Central memory CD4-positive, alpha-beta T cell (primary cell): ENCODE data around the gene FKBP1C.
"Not testable (repeated sequence)": the region's sequence is repeated elsewhere in the genome, so short reads cannot be mapped to it uniquely, and the experiment has no call there.

Source experiments
- DNase-seq: peaks from one replicate; pipeline ENCODE4 v3.0.0; 2022
- total RNA-seq, 3 experiments: gene quantifications; one replicate each; lab custom pipeline; 2026; lab: John Stamatoyannopoulos, UW

FKBP1C gene
- total RNA-seq: 0.27 to 1.2 (median 0.39) reads per million in 3 experiments

GRCh38 chr6:63211343-63211742 is at the start of gene FKBP1C:
TSS of gene FKBP1C (plus strand) at chr6:63211469.
- DNase-seq: not testable (repeated sequence)

- DNase-seq: not testable (repeated sequence)
Observed at GRCh38 chr6:63164047-63164803, 47.0 kb upstream of the FKBP1C start.

- no peak for DNase-seq
Observed at GRCh38 chr6:63174173-63174572, 37.1 kb upstream of the FKBP1C start.

GRCh38 chr6:63176181-63176580 is 35.1 kb upstream of the FKBP1C start:
- no peak for DNase-seq

- no peak for DNase-seq
Observed at GRCh38 chr6:63180367-63180766, 30.9 kb upstream of the FKBP1C start.

GRCh38 chr6:63186970-63187369 is 24.3 kb upstream of the FKBP1C start:
- no peak for DNase-seq

GRCh38 chr6:63188828-63189227 is 22.4 kb upstream of the FKBP1C start:
- DNase-seq: no peak

- DNase-seq: no peak
Observed at GRCh38 chr6:63193324-63193723, 17.9 kb upstream of the FKBP1C start.

- DNase-seq: no peak
Observed at GRCh38 chr6:63197741-63198140, 13.5 kb upstream of the FKBP1C start.

- DNase-seq: no peak
Observed at GRCh38 chr6:63213325-63213724, 2.1 kb downstream of the FKBP1C start.

- DNase-seq: no peak
Observed at GRCh38 chr6:63214816-63215215, 3.5 kb downstream of the FKBP1C start.

GRCh38 chr6:63224179-63224578 is 12.9 kb downstream of the FKBP1C start:
- DNase-seq: no peak

GRCh38 chr6:63225987-63226386 is 14.7 kb downstream of the FKBP1C start:
- DNase-seq: not testable (repeated sequence)

- DNase-seq: not testable (repeated sequence)
Observed at GRCh38 chr6:63227928-63228894, 16.9 kb downstream of the FKBP1C start.

GRCh38 chr6:63230027-63230426 is 18.8 kb downstream of the FKBP1C start:
- not testable (repeated sequence) for DNase-seq

GRCh38 chr6:63230511-63230910 is 19.2 kb downstream of the FKBP1C start:
- not testable (repeated sequence) for DNase-seq

GRCh38 chr6:63236398-63236817 is 25.1 kb downstream of the FKBP1C start:
- DNase-seq: no peak

- DNase-seq: no peak
Observed at GRCh38 chr6:63245420-63245819, 34.2 kb downstream of the FKBP1C start.

GRCh38 chr6:63245909-63246308 is 34.6 kb downstream of the FKBP1C start:
- no peak for DNase-seq

- DNase-seq: no peak
Observed at GRCh38 chr6:63246581-63246980, 35.3 kb downstream of the FKBP1C start.

GRCh38 chr6:63249875-63250482 is 38.7 kb downstream of the FKBP1C start:
- DNase-seq: no peak

- DNase-seq: no peak
Observed at GRCh38 chr6:63259153-63259552, 47.9 kb downstream of the FKBP1C start.

- DNase-seq: no peak
Observed at GRCh38 chr6:63261820-63262219, 50.6 kb downstream of the FKBP1C start.
